GM04503 (cell line): ENCODE results near the gene OSBPL10.

ENCODE experiments used
- DNase-seq: peaks from one replicate; pipeline ENCODE4 v3.0.0-alpha.2; 2012; ENCODE audit warnings: low read depth

Gene OSBPL10

GRCh38 chr3:31770822-31771326, 210.2 kb downstream of the OSBPL10 start:
- DNase-seq: no peak

- DNase-seq: no peak
Measured at GRCh38 chr3:31768479-31769125, 212.5 kb downstream of the OSBPL10 start.

GRCh38 chr3:31767920-31768319, 213.1 kb downstream of the OSBPL10 start:
- no peak for DNase-seq

GRCh38 chr3:31766669-31767068, 214.4 kb downstream of the OSBPL10 start:
- no peak for DNase-seq

GRCh38 chr3:31765871-31766270, 215.2 kb downstream of the OSBPL10 start:
- no peak for DNase-seq

GRCh38 chr3:31763731-31764130, 217.3 kb downstream of the OSBPL10 start:
- DNase-seq: no peak

GRCh38 chr3:31762888-31763351, 218.1 kb downstream of the OSBPL10 start:
- DNase-seq: no peak

- DNase-seq: no peak
Measured at GRCh38 chr3:31762097-31762764, 218.8 kb downstream of the OSBPL10 start.

- no peak for DNase-seq
Measured at GRCh38 chr3:31760654-31761053, 220.4 kb downstream of the OSBPL10 start.

GRCh38 chr3:31758322-31758965, 222.6 kb downstream of the OSBPL10 start:
- DNase-seq: no peak

- DNase-seq: no peak
Measured at GRCh38 chr3:31755926-31756658, 225.0 kb downstream of the OSBPL10 start.

- no peak for DNase-seq
Measured at GRCh38 chr3:31754575-31755278, 226.3 kb downstream of the OSBPL10 start.

GRCh38 chr3:31753050-31753425, 228.0 kb downstream of the OSBPL10 start:
- no peak for DNase-seq

GRCh38 chr3:31752305-31753049, 228.6 kb downstream of the OSBPL10 start:
- no peak for DNase-seq

GRCh38 chr3:31750341-31750740, 230.7 kb downstream of the OSBPL10 start:
- DNase-seq: no peak

- DNase-seq: no peak
Measured at GRCh38 chr3:31748933-31749295, 232.1 kb downstream of the OSBPL10 start.

GRCh38 chr3:31748281-31748932, 232.7 kb downstream of the OSBPL10 start:
- no peak for DNase-seq

- DNase-seq: no peak
Measured at GRCh38 chr3:31747785-31748184, 233.3 kb downstream of the OSBPL10 start.

- no peak for DNase-seq
Measured at GRCh38 chr3:31744913-31745312, 236.1 kb downstream of the OSBPL10 start.

- DNase-seq: no peak
Measured at GRCh38 chr3:31743331-31744089, 237.6 kb downstream of the OSBPL10 start.
